Measurements from ENCODE around the gene HMCN1.

Gene HMCN1

GRCh38 chr1:186054932-186055331, 320.7 kb downstream of the HMCN1 start:
- no peak for TF ChIP-seq FOXK2 (IDR thresholded peaks at IDR 0.05)
- TF ChIP-seq FOXA1 (IDR thresholded peaks at IDR 0.05) = no peak
- TF ChIP-seq FOXM1 (IDR thresholded peaks at IDR 0.05; ENCODE audit: borderline replicate concordance) = no peak
- TF ChIP-seq CTBP1 (IDR thresholded peaks at IDR 0.05; ENCODE audit: borderline replicate concordance) = no peak
- TF ChIP-seq L3MBTL2 (conservative IDR thresholded peaks at IDR 0.05) = no peak
- no peak for TF ChIP-seq ZNF384 (IDR thresholded peaks at IDR 0.05)
- TF ChIP-seq SP1 (IDR thresholded peaks at IDR 0.05) = no peak
- TF ChIP-seq PKNOX1 (IDR thresholded peaks at IDR 0.05) = no peak
- no peak for DNase-seq (ENCODE audit: extremely low spot score)
- ChIA-PET POLR2A (no interaction called here), CTCF (no interaction called here)

GRCh38 chr1:186055846-186056245, 321.7 kb downstream of the HMCN1 start:
- ChIA-PET POLR2A (no interaction called here), CTCF (no interaction called here)
- no peak for DNase-seq (ENCODE audit: extremely low spot score)
- TF ChIP-seq PKNOX1 (IDR thresholded peaks at IDR 0.05) (no peak), NFRKB (IDR thresholded peaks at IDR 0.05) (no peak), CTBP1 (IDR thresholded peaks at IDR 0.05; ENCODE audit: borderline replicate concordance) (no peak), HDGF (IDR thresholded peaks at IDR 0.05; ENCODE audit: borderline replicate concordance) (no peak), BHLHE40 (IDR thresholded peaks at IDR 0.05; ENCODE audit: borderline replicate concordance) (no peak), ARNT (IDR thresholded peaks at IDR 0.05) (no peak), FOXM1 (IDR thresholded peaks at IDR 0.05; ENCODE audit: borderline replicate concordance) (no peak), TARDBP (IDR thresholded peaks at IDR 0.05) (no peak), FOXA1 (IDR thresholded peaks at IDR 0.05) (no peak), SP1 (IDR thresholded peaks at IDR 0.05) (no peak), ELF4 (IDR thresholded peaks at IDR 0.05) (no peak), FOXK2 (IDR thresholded peaks at IDR 0.05) (no peak), L3MBTL2 (conservative IDR thresholded peaks at IDR 0.05) (no peak), ZNF384 (IDR thresholded peaks at IDR 0.05) (no peak), SUZ12 (IDR thresholded peaks at IDR 0.05) (no peak), LEF1 (IDR thresholded peaks at IDR 0.05; ENCODE audit: borderline replicate concordance) (no peak)

GRCh38 chr1:186057086-186057485, 322.9 kb downstream of the HMCN1 start:
- TF ChIP-seq L3MBTL2 (conservative IDR thresholded peaks at IDR 0.05) (no peak), CTBP1 (IDR thresholded peaks at IDR 0.05; ENCODE audit: borderline replicate concordance) (no peak), LEF1 (IDR thresholded peaks at IDR 0.05; ENCODE audit: borderline replicate concordance) (no peak), HDGF (IDR thresholded peaks at IDR 0.05; ENCODE audit: borderline replicate concordance) (no peak)
- CTCF ChIA-PET = no interaction called here
- POLR2A ChIA-PET = no interaction called here
- DNase-seq (ENCODE audit: extremely low spot score) = no peak

GRCh38 chr1:186059311-186059710, 325.1 kb downstream of the HMCN1 start:
- TF ChIP-seq TARDBP (IDR thresholded peaks at IDR 0.05) = no peak
- no peak for TF ChIP-seq L3MBTL2 (conservative IDR thresholded peaks at IDR 0.05)
- no peak for TF ChIP-seq NFRKB (IDR thresholded peaks at IDR 0.05)
- no peak for TF ChIP-seq SP1 (IDR thresholded peaks at IDR 0.05)
- no peak for TF ChIP-seq FOXA1 (IDR thresholded peaks at IDR 0.05)
- TF ChIP-seq FOXK2 (IDR thresholded peaks at IDR 0.05) = no peak
- TF ChIP-seq ARNT (IDR thresholded peaks at IDR 0.05) = no peak
- no peak for TF ChIP-seq ELF4 (IDR thresholded peaks at IDR 0.05)
- no peak for TF ChIP-seq LEF1 (IDR thresholded peaks at IDR 0.05; ENCODE audit: borderline replicate concordance)
- POLR2A ChIA-PET = no interaction called here
- no peak for DNase-seq (ENCODE audit: extremely low spot score)
- CTCF ChIA-PET = no interaction called here

GRCh38 chr1:186059752-186060151, 325.6 kb downstream of the HMCN1 start:
- TF ChIP-seq TARDBP (IDR thresholded peaks at IDR 0.05) = no peak
- no peak for TF ChIP-seq BHLHE40 (IDR thresholded peaks at IDR 0.05; ENCODE audit: borderline replicate concordance)
- no peak for TF ChIP-seq PKNOX1 (IDR thresholded peaks at IDR 0.05)
- TF ChIP-seq NFRKB (IDR thresholded peaks at IDR 0.05) = no peak
- no peak for TF ChIP-seq FOXM1 (IDR thresholded peaks at IDR 0.05; ENCODE audit: borderline replicate concordance)
- TF ChIP-seq FOXA1 (IDR thresholded peaks at IDR 0.05) = no peak
- TF ChIP-seq ARNT (IDR thresholded peaks at IDR 0.05) = no peak
- TF ChIP-seq LEF1 (IDR thresholded peaks at IDR 0.05; ENCODE audit: borderline replicate concordance) = no peak
- TF ChIP-seq HDGF (IDR thresholded peaks at IDR 0.05; ENCODE audit: borderline replicate concordance) = no peak
- no peak for TF ChIP-seq SP1 (IDR thresholded peaks at IDR 0.05)
- TF ChIP-seq FOXK2 (IDR thresholded peaks at IDR 0.05) = no peak
- POLR2A ChIA-PET = no interaction called here
- CTCF ChIA-PET = no interaction called here
- DNase-seq (ENCODE audit: extremely low spot score) = no peak

- TF ChIP-seq NFRKB (IDR thresholded peaks at IDR 0.05) (no peak), PKNOX1 (IDR thresholded peaks at IDR 0.05) (no peak), SUZ12 (IDR thresholded peaks at IDR 0.05) (no peak), FOXA1 (IDR thresholded peaks at IDR 0.05) (no peak), SP1 (IDR thresholded peaks at IDR 0.05) (no peak), ZNF384 (IDR thresholded peaks at IDR 0.05) (no peak), LEF1 (IDR thresholded peaks at IDR 0.05; ENCODE audit: borderline replicate concordance) (no peak), TARDBP (IDR thresholded peaks at IDR 0.05) (no peak), FOXM1 (IDR thresholded peaks at IDR 0.05; ENCODE audit: borderline replicate concordance) (no peak), BHLHE40 (IDR thresholded peaks at IDR 0.05; ENCODE audit: borderline replicate concordance) (no peak)
- POLR2A ChIA-PET = no interaction called here
- DNase-seq (ENCODE audit: extremely low spot score) = no peak
- CTCF ChIA-PET = no interaction called here
These were observed 326.0 kb downstream of the HMCN1 start for GRCh38 chr1:186060226-186060625.
